Activated CD4-positive, alpha-beta T cell treated with anti-CD3 and anti-CD28 coated beads for 48 hours (primary cell): Measurements from ENCODE around the gene SIGLEC6.

Experiments used
- DNase-seq: peaks from one replicate; pipeline ENCODE4 v3.0.0-alpha.2; 2020

SIGLEC6 gene

DNA sequence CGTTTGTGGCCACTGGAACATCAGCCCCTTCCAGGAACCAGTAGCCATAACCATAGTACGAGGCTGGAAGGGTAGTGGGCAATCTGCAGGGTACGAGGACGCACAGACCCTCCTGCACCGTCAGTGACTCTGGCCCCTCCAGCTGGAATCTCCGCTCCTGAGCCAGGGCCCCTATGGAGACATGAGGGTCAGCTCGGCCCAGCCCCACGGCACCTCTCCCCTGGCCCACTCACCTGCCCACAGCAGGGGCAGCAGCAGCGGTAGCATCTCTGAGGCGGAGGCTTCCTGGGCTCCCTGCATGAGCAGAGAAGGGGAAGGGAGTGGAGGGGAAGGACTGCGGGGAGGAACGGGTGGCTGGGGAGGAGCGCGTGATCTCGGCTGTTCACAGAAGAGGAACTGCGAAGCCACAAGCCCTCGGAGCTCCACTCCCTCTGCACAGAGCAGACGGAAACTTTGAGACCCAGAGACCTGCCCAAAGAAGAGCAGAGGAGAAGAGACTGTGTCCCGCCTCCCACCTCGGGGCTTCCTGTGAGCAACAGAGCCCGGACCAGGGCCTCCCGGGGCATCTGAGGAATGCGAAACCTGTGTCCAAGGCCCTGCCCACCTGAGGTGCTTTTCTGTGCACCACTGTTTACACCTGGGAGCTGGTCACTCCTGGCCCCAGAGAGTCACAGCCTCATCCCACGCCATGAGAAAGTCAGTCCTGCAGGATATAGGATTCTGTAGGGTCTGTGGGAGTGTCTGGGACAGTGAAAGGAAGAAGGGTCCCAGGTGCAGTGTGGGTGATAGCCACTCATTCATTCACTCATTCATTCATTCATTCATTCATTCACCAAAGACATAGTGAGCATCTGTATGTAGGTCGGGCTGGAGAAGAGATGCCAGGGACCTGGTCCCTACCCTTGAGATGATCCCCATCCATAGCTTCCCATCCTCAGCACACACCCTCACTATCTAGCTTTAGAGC is at the start of gene SIGLEC6:
Gene SIGLEC6, minus strand, starts transcription at position 322 of the 967 bp plus-strand sequence. Its CDS starts 22 bp downstream, at position 300.
- DNase-seq, result peak; percentile 29

DNA sequence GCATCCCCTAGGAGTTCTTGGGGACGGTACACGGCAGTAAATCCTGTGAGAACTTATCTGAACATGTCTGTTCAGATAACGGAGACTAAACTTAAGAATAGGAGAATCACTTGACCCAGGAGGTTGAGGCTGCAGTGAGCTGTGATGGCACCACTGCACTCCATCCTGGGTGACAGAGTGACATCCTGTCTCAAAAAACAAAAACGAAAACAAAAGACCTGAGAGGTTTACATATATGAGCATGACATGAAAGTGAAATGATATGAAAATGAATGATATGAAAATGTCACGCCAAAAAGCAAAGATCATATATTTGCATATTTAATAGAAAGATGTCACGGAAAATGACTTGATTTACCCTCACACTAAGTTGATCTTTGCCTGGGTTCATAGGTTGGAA is 45.4 kb upstream of the SIGLEC6 start:
- no peak for DNase-seq

DNA sequence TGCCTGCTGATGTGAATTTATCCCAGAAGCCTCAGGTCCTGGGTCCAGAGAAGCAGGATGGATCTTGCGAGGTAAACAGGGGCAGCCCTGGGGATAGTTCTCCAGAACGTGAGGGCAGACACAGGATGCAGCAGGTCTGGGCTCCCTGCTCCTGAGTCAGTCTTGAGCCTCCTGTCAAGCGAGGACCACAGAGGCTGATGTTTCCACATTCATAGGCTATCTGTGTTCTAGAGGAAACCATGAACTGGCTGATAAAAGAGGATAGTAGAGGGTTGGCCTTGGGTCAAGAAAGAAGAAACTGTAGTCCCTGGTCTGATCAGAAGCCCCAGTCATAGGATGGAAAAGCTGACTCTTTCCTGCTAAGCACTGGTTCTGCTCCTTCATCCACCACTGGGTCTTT is 41.9 kb upstream of the SIGLEC6 start:
- DNase-seq, result no peak

- DNase-seq, result no peak
Observed at GRCh38 chr19:51572908-51573307, 41.4 kb upstream of the SIGLEC6 start.

- no peak for DNase-seq
Observed at GRCh38 chr19:51572410-51572809, 40.9 kb upstream of the SIGLEC6 start.

DNA sequence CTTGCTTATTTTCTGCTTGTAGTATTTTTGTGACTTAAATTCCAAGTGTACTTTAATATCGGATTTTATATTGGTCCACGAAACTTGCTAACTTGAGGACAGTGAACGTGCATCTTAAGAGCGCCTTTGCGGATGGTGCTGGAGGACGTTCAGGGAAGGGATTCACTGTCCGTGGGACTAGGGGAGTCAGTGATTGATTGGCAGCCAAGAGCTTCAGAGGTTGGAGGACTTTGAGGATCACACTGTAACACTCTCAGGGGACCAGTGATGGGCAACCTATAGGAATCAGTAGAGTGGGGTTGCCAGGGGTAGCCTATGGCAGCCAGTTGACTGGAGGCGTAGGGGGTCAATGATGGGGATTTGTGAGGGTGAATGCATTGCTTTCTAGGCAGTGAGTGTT is 40.1 kb upstream of the SIGLEC6 start:
- DNase-seq, result no peak

DNA sequence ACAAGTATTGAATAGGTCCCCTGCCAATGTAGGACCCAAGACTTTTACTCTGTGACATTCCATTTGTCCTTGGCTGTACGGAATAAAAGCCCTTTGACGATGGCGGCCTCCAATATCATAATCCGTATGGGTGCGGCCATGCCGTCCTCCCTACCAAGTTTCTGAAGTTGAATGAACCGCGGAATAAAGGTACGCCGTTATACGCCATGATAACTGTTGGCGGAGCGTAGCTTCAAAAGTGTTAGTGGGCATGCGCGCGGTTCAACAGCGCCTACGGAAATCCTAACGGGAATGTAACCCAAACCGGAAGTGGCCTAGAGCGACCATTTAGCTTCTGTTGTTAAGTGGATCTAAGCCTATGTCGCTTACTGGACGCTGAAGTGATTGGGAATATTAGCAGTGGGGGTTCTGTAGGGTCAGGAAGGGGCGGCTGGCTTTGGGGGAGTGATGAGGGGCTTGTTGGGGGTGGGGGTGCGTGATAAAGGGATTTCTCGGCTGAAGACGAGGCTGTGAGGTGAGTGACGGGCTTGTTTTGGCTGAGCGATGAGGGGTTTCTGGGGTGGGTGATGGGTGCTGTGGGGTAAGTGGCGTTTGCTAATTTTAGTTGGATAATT is 39.6 kb upstream of the SIGLEC6 start, which contains the start of gene ZNF175:
Gene ZNF175, plus strand, starts transcription at position 322 of the 614 bp plus-strand sequence. CDS start 2,047 bp downstream, outside the sequence.
- DNase-seq, result peak; percentile 92

DNA sequence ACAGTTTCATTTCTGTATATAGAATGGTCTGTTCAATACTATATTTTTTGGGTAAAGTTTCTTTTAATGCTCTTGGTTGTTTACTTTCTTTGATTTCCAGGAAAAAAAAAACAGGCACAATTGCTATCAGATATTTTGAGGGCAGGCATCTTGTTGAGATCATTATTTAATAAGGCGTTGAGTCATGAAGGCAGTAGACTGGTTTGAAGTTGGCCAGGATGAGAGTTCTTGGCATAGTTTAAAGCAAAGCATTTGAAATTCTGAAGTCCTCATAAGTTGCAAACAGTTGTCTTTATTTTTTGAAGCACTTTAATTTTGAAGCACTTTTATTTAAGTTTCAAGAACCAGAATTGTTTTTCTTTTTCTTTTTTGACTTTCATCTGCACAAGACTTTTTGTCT is 37.0 kb upstream of the SIGLEC6 start:
- no peak for DNase-seq

DNA sequence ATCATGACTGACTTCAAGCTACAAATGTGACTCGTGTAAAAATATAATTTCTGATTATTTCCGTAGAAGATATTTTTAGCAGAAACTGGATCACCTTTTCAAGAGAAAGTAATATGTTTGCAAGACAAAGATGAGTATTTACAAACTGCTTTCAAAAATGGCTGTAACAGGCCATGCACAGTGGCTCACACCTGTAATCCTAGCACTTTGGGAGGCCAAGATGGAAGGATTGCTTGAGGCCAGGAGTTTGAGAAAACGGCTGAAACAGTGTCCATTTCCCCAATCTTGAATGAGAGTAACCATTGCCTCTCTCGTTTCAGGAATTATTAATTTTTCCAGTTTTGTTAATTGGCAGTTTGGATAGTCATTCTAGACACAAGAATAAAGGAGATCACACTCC is 36.1 kb upstream of the SIGLEC6 start:
- DNase-seq, result no peak

DNA sequence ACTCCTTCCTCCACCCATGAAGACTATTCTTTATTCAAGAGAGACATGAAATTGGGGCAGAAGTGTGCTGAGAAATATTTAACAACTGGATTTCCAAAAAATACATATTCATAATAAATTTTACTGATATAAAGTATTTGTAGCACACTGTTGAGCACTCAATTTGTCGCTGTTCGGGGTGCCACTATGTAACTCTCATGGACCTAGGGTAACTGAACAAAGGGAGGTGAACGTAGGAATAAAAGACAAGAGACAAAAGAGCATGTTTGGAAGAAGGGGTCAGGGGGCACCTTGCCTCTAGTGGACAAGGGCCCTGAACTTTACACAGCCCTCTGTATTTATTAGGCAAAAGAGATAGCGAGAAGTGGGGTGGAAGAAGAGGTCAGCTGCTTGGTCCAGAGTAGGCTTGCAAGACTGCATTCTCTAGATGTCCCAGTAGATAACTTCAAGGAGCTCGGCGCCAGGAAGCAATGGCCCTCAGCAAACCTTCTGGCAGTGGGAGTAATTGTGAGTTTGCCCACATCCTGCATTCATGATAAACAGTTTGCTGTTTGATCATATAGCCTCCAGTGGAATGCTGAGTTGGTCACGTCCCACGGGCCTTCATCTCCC is 35.1 kb upstream of the SIGLEC6 start:
- DNase-seq, result no peak

DNA sequence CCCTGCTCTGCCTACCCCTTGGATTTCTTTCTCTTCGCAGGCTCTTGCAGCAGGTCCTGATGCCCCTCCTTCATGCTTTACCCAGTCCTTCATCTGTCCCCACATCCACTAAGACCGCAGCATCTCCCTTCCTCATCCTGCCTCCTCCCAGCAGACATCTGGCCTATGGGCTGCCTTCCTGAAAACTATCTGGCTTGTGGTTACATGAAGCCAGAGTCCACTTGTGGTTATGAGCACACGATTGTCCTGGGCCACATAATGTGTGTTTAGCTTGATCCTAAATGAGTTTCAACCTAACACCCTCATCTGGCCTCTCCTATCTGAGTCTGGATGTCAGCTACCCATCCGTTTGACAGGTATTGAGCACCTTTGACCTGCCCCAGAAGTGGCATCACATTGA is 34.1 kb upstream of the SIGLEC6 start:
- no peak for DNase-seq

DNA sequence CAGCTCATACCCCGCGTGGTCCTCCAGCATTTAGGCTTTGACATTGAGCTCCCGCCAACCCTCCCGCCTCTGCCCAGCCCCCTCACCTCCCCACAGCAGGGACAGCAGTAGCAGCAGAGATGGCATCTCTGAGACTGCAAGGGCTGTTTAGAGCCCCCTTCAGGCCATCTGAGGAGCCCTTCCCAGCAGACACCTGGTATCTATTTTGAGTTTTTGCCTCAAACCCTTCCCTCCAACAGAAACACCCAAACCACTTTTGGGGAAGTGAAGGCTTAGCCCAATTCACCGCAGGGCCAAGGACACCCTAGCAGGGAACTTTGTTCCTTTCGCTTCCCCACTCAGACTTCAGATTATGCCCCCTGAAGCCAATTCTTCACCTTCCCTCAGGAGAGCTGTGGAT is 33.3 kb upstream of the SIGLEC6 start:
- DNase-seq, result no peak

DNA sequence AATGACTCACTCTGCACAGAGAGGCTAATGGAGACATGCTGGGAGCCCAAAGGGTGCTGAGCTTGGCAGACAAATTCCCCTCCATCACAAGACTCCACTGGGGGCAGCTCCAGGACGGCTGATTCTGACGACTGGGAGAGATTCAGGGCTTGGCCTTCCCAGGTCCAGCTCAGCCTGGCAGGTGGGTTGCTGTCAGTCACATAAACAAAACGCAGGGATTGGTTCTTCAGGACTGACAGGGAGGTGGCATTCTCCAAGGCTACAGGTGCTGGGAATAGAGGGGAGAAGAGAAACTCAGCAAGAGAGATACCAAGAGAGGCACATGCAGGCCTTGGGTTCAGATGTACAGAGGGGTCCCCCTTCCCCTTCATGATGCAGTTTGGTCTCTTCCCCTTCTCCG is 28.9 kb upstream of the SIGLEC6 start:
- DNase-seq, result no peak

DNA sequence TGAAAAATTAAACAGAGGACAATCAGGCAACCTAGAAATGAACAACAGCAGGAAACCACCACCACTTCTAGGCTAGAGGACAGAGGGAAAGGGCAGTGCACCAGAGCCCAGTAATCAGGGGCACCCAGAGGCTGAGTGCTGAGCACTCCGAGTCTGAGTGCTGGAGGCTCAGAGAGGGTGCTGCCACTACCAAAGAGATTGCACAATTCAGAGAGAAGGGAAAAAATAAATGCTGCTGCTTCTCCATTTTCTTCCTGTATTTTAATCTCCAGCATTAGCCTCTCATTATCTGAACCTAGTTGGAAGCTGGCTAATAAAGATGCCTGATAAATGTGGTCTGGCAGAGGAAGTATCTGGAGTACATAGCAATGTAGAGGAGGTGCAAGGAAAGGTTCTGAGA is 27.8 kb upstream of the SIGLEC6 start:
- no peak for DNase-seq

DNA sequence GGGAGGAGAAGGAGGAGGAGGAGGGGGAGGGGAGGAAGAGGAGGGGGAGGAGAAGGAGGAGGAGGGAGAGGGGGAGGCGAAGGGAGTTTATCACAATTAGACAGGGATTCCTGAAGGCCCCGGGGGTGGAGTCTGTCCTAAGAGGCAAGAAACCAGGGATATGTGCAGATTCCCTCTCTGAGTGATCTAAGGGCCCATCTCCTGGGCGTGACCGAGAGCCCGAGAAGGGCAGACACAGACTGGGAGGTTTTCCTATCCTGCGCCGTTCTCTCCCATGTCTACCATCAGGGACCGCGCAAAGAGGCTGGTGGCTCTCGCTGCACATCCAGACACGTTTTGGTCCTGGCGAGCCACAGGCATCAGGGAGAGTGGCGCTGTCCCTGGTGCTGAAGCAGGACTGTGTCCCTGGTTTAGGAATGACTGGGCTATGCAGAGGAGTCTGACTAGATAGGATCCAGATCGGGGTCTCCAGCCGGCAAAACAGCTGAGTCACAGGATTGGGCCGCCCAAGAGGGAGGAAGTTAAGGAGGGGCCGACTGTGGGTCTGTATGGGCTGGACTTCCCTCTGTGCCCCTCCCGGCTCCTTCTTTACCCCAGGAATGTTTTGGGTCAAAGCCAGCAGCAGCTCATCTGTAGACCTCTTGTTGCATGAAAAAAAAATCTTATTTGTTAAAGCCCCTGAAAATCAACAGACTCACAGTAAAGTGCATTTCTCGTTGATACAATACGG is 21.7 kb upstream of the SIGLEC6 start:
- DNase-seq, result peak; percentile 69

GRCh38 chr19:51552608-51552995 is 21.1 kb upstream of the SIGLEC6 start:
- DNase-seq, result no peak

GRCh38 chr19:51551673-51552432 is 20.4 kb upstream of the SIGLEC6 start:
- DNase-seq, result no peak

- no peak for DNase-seq
Observed at GRCh38 chr19:51550848-51551672, 19.6 kb upstream of the SIGLEC6 start.

DNA sequence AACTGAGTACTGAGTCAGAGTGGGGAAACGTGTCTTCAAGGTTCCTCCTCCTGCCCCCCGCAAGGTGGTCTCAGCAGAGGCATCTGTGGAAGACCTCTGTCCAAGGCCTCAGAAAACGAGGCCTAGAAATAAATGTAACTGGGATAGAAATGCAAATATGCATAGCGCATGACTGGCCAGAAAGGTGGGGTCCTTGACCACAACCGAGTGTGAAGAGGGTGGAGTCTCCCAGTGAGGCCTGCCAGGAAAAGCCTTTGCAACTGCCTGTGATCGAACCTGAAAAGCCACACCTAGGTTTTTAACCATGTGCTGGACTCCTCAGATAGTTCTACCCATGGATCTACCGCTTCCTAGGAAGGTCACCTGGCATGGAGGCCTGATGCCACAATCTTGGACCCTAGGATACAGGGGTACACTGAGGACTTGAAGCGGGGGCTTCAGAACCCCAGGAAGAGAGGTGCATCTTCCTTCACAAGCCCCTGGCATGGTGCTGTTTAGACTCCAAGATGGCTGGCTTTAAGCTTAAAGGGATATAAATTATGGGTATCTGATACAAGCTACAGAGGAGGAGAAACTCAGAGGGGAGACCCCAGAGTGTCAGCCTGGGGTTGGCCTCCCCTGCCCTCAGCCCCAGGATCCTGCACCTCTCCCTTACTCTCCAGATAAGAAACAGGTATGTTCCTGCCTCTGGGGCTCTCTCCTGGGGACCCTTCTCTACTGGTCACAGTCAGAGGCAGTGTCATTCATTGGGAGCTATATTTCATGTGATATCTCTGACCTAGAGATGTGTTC is 18.3 kb upstream of the SIGLEC6 start:
- DNase-seq, result no peak

- DNase-seq, result no peak
Observed at GRCh38 chr19:51548891-51549305, 17.4 kb upstream of the SIGLEC6 start.
